Fibroblast of lung (primary cell): ENCODE results near the gene ELMO1.

ENCODE experiments used
- EZH2 ChIP-seq: IDR thresholded peaks from 2 replicates; pipeline ENCODE4 v1.5.1; 2012; ENCODE audit warnings: low read length, control low read depth, mild to moderate bottlenecking; ENCODE audit errors: missing control alignments
- TF ChIP-seq, protein P1 (sequence below), 2 donors: IDR thresholded peaks in 1 of 2; conservative IDR thresholded peaks in 1 of 2; 1 replicate in 1 of 2; 2 replicates in 1 of 2; pipeline ENCODE4 v1.5.1; 2011 to 2012; ENCODE audit warnings: low read length in 2 of 2, control low read depth in 1 of 2, inconsistent platforms in 1 of 2, low read depth in 1 of 2, mild to moderate bottlenecking in 1 of 2

DNA sequence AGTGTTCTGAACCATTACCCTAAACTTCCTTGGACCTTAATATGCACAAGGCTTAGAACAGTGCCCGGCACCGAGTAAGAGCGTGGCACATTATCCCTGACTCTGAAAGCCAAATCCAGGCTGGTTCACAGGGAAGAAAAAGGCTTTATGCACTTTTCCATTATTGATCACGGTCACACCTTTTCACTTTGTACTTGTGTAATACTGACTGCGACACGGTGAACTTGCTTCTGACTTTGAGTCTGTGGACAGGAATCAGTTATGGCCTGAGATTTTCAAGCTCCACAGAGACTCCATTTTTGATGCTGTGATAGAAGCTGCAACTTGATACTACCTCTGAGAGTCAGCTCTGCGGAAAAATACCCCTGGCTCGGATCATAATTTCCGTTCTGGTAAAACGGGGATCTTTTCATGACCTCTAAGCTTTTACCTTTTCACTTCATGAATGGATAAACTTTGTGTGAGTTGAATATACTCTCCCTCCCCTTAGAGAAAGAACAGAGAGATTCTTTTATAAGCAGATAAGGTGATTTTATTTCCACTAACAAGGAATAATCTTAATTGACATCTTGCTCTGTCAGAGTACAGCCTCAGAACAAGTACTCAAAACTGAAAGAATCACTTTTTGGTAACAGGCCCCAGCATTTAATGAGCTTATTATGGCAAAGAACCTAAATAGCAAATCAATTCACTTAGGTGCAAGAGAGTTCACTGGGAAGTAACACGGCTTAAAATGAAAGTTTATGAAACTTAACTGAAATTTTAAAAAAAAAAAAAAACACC, 88.8 kb downstream of the ELMO1 start:
- TF ChIP-seq EZH2, result no peak
- TF ChIP-seq, protein P1, sequence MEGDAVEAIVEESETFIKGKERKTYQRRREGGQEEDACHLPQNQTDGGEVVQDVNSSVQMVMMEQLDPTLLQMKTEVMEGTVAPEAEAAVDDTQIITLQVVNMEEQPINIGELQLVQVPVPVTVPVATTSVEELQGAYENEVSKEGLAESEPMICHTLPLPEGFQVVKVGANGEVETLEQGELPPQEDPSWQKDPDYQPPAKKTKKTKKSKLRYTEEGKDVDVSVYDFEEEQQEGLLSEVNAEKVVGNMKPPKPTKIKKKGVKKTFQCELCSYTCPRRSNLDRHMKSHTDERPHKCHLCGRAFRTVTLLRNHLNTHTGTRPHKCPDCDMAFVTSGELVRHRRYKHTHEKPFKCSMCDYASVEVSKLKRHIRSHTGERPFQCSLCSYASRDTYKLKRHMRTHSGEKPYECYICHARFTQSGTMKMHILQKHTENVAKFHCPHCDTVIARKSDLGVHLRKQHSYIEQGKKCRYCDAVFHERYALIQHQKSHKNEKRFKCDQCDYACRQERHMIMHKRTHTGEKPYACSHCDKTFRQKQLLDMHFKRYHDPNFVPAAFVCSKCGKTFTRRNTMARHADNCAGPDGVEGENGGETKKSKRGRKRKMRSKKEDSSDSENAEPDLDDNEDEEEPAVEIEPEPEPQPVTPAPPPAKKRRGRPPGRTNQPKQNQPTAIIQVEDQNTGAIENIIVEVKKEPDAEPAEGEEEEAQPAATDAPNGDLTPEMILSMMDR (conservative IDR thresholded peaks at IDR 0.05 in 1 of 2, IDR thresholded peaks at IDR 0.05 in 1 of 2; ENCODE audit: low read depth in 1 of 2, low read length in 2 of 2), result no peak
